GM18511 (cell line): ENCODE measurements around the gene HOMER2.

Experiments used
- ATAC-seq: cut with Tn5 transposase; IDR thresholded peaks from one replicate; pipeline ENCODE4 v1.9.1; 2021; ENCODE audit warnings: mild to moderate bottlenecking, moderate library complexity; ENCODE audit not compliant: unreplicated experiment

The HOMER2 gene

DNA sequence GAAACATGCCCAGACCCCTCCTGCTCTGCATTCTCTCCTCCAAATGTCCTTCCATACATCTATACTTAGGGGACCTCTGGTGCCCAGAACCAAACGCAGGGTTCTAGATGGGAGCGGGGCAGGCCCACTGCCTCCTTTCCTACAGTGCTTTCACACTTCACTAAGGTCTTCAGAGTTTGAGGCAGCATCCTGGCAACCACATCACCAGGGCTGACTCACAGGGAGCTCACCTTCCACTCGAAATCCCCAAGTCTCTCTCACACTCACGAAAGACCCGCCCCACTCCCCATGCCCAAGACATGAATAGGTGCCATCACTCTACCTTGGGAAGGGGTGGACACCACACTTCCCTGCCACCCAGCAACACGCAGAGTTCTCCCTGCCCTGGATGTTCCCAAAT lies 18.9 kb downstream of the HOMER2 start:
- no peak for ATAC-seq

DNA sequence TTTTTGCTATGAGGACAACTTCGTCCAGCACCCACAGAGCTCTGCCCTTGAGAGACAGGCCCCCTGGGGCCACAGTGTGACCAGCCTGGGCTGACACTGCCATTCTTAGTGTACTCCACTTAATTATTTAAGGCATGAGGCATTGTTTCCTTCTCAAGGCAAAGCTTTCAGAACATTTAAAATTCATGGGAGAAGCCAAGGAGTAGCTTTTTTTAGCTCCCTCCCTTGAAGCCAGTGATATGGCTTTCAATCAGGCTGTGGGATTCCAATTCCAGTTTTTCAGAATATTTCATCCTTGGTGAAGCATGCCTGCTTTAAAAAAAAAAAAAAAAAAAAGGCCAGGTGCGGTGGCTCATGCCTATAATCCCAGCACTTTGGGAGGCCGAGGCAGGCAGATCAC lies 21.3 kb downstream of the HOMER2 start:
- ATAC-seq, result no peak

DNA sequence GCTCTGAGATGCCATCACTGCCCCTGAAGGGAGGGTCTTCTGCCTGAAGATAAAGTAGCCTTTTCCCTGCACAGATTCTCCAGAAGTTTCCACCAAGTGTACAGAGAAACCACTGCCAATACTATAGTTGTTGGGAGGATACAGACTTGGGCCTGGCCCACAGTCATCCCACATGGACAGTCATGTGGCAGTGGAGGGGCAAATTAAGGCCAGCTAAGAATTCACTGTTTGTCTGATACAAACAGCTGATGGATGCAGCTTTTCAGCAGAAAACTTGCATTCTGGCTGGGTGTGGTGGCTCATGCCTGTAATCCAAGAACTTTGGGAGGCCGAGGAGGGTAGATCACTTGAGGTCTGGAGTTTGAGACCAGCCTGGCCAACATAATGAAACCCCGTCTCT lies 22.1 kb downstream of the HOMER2 start:
- ATAC-seq, result no peak

DNA sequence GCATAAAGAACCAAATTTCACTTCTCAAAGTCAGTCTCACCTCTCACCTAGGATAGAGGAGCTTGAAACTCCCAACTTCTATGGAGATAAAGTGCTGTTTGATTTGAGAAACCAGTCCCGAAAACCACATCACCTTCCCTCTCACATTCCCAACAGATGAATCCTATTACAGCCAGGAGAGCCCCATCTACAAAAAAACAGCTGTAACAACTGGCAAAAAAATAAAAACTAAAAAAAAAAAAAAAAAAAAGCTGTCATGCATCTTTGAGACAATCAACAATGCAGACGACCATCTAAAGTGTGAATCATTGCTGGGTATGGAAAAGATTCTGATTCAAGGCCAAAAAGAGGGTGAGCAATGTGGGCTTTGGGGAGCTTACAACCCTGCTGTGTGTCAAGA lies 23.8 kb downstream of the HOMER2 start:
- ATAC-seq, result no peak

DNA sequence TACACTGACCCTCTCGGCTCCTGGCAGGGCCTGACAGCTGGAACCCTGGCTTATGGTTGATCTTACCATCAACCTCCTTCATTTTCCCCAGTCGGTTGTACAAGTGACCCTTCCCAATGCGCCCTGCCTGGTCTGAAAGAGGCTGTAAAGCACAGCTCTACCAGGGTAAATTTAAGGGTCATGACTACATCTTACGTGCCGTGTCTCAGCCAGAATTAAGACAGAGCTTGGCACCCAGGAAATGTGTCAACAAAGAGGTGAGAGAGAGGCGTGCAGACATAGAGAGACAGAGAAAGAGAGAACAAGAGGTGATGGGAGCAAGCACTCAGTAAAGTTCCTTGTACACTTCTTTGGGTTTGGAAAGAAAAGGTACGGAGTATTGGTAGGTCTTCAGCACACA lies 28.8 kb downstream of the HOMER2 start:
- no peak for ATAC-seq

DNA sequence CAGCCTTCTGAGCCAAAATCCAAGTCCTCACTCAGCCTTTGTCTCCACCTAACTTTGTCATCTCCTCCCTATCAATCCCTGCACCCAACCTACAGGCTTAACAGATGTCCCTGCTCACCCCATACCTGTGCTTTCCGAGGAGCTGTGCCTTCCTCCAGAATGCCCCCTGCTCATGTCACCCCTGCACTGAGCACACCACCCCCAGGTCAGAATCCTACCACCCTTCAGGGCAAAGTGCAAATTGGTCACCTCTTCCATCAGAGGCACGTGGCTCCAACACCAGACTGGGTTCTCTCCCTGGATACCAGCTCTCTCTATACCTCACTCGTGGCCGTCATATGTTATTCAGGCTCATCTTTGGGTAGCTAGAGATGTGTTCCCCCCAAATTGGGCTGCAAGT lies 29.8 kb downstream of the HOMER2 start:
- no peak for ATAC-seq

GRCh38 chr15:82921939-82922338 lies 30.6 kb downstream of the HOMER2 start:
- no peak for ATAC-seq

DNA sequence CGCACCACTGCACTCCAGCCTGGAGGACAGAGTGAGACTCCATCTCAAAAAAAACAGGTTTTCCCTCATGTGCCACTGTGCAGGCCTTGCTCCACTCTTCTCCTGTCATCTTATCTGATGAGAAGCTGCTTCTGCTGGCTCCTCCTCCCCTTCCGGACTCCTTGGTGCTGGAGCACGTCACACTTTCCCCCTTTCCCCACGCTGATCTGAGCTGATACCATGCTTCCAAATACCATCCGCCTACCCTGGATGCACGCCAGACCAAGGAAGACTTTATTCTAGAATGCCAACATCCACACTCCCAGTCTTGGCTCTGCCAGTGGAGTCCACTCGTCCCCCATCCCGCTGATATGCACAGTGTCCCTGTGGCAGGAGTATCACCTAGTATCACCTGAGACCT lies 31.3 kb downstream of the HOMER2 start:
- no peak for ATAC-seq

- ATAC-seq, result no peak
Measured at GRCh38 chr15:82919231-82919886, 33.2 kb downstream of the HOMER2 start.

GRCh38 chr15:82918607-82919230 lies 33.8 kb downstream of the HOMER2 start:
- ATAC-seq, result no peak

DNA sequence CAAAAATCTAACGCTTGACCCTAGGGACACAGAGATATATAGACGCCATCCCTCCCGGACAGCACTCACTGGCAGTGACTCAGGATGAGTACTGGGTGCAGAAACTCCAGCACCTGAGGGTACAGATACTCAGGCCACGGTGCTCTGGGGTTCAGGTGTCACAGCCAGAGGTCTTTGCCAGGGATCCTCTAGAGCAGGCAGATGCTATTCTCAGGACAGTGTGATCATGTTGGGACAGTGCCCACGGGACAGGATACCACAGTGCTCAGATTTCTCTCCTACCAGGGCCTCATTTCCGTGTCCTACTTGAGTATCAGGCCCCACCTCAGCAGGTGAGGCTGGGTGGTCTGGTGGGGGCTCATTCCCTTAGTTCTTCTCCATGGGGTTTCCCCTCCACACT lies 34.4 kb downstream of the HOMER2 start:
- no peak for ATAC-seq

DNA sequence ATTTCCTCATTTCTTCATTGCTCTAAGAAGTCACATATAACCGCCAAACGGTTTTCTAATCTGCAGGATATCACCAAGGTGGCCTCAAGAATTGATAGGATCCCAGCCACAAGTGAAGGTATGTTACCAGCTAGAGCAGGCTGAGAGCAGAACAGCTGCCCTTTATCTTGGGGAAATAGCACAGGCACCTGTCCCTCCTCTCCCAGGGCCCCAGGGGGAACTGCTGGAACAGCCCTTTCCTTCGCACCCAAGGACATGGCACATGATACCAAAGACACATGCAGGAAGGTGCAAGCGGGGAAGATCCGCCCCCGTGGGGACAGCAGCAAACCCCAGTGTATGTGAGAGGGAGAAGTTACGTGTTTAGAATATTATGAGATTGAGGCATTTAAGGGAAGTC lies 35.3 kb downstream of the HOMER2 start:
- no peak for ATAC-seq

- no peak for ATAC-seq
Measured at GRCh38 chr15:82916161-82916952, 36.2 kb downstream of the HOMER2 start.

DNA sequence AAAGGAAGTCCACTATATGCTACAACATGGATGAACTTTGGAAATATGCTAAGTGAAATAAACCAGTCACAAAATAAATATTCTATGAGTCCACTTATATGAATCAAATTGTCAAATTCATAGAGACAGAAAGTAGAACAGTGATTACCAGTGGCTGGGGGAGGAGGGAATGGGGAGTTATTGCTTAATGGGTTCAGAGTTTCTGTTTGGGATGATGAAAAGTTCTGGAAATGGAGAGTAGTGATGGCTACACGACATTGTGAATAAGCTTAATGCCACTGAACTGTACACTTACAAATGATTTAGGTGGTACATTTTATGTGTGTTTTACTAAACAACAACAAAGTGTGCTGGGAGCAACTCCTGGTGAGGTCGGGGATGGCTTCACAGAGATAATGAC lies 38.1 kb downstream of the HOMER2 start:
- no peak for ATAC-seq

- no peak for ATAC-seq
Measured at GRCh38 chr15:82911458-82911857, 41.1 kb downstream of the HOMER2 start.

GRCh38 chr15:82910721-82911120 lies 41.8 kb downstream of the HOMER2 start:
- no peak for ATAC-seq

DNA sequence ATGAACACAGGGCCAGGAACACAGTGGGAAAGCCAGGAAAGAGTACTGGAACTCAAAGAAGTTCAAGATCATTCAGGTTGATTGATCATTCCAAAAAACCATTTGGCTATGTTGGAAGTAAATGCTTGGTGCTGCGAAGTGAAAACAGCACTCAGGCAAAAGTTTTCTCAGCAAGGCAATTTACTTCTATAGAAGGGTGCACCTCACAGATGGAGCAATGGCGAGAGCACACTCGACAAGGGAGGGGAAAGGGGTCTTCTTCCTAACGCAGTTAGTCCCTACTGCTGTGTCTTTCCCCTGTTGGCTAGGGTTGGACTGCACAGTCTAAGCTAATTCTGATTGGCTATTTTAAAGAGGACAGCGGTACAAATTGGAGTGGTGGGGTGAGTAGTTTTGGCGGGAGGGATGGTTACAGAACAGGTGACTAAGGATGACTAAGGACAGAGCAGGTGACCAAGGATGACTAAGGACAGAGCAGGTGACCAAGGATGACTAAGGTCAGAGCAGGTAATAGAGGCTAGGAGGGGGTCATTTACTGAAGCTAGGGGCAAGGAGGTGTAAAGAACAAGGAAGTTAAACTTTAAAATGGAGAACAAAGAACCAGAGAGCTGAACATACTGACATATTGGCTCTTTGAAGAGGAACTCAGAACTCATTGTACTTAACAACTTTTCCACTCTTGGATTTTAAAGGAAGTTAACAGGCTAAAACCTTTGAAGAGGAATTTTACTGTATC lies 43.3 kb downstream of the HOMER2 start:
- ATAC-seq, result no peak

GRCh38 chr15:82907350-82907749 lies 45.2 kb downstream of the HOMER2 start:
- no peak for ATAC-seq

- ATAC-seq, result no peak
Measured at GRCh38 chr15:82904574-82904973, 47.9 kb downstream of the HOMER2 start.

DNA sequence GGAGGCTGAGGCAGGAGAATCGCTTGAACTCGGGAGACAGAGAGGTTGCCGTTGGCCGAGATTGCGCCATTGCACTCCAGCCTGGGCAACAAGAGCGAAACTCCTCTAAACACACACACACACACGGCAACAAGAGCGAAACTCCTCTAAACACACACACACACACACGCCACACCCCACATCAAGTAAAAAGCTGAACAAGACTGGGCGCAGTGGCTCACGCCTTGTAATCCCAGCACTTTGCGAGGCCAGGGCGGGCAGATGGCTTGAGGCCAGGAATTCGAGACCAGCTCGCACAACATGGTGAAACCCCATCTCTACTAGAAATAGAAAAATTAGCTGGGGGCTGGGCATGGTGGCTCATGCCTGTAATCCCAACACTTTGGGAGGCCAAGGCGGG lies 49.0 kb downstream of the HOMER2 start:
- no peak for ATAC-seq

GRCh38 chr15:82901114-82901805 lies 51.3 kb downstream of the HOMER2 start:
- no peak for ATAC-seq
